Measurements from ENCODE around the gene CHIC2.

DNA sequence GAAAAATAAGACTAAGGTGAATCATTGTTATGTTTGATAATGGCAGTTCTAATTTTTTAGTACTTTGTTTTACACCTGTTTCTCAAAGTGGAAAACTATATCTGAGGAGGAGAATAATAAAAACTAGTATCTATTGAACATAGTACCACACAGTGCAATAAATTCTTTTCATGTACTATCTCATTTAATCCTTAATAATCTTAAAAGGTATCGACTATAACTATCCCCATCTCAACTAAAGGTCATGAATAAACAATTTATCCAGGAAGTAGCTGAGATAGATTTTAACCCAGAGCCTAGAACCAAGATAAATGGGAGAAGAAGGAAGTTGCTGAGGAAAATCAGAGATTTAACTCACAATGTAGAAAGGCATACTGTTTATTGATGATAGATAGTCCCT, 2.5 kb downstream of the CHIC2 start:
- TF ChIP-seq, protein P1, sequence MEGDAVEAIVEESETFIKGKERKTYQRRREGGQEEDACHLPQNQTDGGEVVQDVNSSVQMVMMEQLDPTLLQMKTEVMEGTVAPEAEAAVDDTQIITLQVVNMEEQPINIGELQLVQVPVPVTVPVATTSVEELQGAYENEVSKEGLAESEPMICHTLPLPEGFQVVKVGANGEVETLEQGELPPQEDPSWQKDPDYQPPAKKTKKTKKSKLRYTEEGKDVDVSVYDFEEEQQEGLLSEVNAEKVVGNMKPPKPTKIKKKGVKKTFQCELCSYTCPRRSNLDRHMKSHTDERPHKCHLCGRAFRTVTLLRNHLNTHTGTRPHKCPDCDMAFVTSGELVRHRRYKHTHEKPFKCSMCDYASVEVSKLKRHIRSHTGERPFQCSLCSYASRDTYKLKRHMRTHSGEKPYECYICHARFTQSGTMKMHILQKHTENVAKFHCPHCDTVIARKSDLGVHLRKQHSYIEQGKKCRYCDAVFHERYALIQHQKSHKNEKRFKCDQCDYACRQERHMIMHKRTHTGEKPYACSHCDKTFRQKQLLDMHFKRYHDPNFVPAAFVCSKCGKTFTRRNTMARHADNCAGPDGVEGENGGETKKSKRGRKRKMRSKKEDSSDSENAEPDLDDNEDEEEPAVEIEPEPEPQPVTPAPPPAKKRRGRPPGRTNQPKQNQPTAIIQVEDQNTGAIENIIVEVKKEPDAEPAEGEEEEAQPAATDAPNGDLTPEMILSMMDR (IDR thresholded peaks at IDR 0.05; ENCODE audit: poor library complexity, severe bottlenecking) = no peak
- TF ChIP-seq EZH2 (IDR thresholded peaks at IDR 0.05; ENCODE audit: borderline replicate concordance, insufficient read depth, low read length, poor library complexity, severe bottlenecking) = no peak
- TF ChIP-seq, protein P2, sequence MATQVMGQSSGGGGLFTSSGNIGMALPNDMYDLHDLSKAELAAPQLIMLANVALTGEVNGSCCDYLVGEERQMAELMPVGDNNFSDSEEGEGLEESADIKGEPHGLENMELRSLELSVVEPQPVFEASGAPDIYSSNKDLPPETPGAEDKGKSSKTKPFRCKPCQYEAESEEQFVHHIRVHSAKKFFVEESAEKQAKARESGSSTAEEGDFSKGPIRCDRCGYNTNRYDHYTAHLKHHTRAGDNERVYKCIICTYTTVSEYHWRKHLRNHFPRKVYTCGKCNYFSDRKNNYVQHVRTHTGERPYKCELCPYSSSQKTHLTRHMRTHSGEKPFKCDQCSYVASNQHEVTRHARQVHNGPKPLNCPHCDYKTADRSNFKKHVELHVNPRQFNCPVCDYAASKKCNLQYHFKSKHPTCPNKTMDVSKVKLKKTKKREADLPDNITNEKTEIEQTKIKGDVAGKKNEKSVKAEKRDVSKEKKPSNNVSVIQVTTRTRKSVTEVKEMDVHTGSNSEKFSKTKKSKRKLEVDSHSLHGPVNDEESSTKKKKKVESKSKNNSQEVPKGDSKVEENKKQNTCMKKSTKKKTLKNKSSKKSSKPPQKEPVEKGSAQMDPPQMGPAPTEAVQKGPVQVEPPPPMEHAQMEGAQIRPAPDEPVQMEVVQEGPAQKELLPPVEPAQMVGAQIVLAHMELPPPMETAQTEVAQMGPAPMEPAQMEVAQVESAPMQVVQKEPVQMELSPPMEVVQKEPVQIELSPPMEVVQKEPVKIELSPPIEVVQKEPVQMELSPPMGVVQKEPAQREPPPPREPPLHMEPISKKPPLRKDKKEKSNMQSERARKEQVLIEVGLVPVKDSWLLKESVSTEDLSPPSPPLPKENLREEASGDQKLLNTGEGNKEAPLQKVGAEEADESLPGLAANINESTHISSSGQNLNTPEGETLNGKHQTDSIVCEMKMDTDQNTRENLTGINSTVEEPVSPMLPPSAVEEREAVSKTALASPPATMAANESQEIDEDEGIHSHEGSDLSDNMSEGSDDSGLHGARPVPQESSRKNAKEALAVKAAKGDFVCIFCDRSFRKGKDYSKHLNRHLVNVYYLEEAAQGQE (IDR thresholded peaks at IDR 0.05; ENCODE audit: borderline replicate concordance) = no peak
- TF ChIP-seq RAD21 (conservative IDR thresholded peaks at IDR 0.05) = no peak
- no peak for TF ChIP-seq TAF1 (IDR thresholded peaks at IDR 0.05; ENCODE audit: low read depth)
- TF ChIP-seq EP300 (conservative IDR thresholded peaks at IDR 0.05; ENCODE audit: poor library complexity, severe bottlenecking) = no peak
